Chondrocyte (in vitro differentiated cells): ENCODE data around the gene ZFYVE1. TPM values are rescaled to one million over a fixed set of nuclear protein-coding genes. Genes with fewer than 3 reads are reported as not detected.
"Not testable (repeated sequence)": the region's sequence is repeated elsewhere in the genome, so short reads cannot be mapped to it uniquely, and the experiment has no call there.

ENCODE experiments used
- DNase-seq: peaks from one replicate; pipeline ENCODE4 v3.0.0; 2021; ENCODE audit warnings: mixed read lengths, low spot score
- H3K27ac Mint-ChIP-seq: one replicate; pipeline ENCODE4 v1.8.0; 2021; ENCODE audit warnings: mild to moderate bottlenecking, moderate library complexity, mixed read lengths; ENCODE audit not compliant: unreplicated experiment
- H3K27me3 Mint-ChIP-seq: 2 replicates; pipeline ENCODE4 v1.8.0; 2021; ENCODE audit warnings: low read depth, mixed read lengths
- H3K36me3 Mint-ChIP-seq: 2 replicates; pipeline ENCODE4 v1.8.0; 2021; ENCODE audit warnings: low read depth, mixed read lengths
- H3K4me1 Mint-ChIP-seq: 2 replicates; pipeline ENCODE4 v1.8.0; 2021; ENCODE audit warnings: low read depth, mild to moderate bottlenecking, mixed read lengths
- H3K4me3 Mint-ChIP-seq: one replicate; pipeline ENCODE4 v1.8.0; 2021; ENCODE audit warnings: mild to moderate bottlenecking, moderate library complexity, mixed read lengths; ENCODE audit not compliant: unreplicated experiment
- H3K9me3 Mint-ChIP-seq: 2 replicates; pipeline ENCODE4 v1.8.0; 2021; ENCODE audit warnings: low read depth, mixed read lengths
- CTCF ChIP-seq: fragments of 200-600 bp; sonication (generic); IDR thresholded peaks from 2 replicates; pipeline ENCODE4 v1.5.0; 2021; ENCODE audit warnings: antibody characterized with exemption, mild to moderate bottlenecking, moderate library complexity
- total RNA-seq: library from RNA; stranded (reverse); gene quantifications from 3 replicates; pipeline ENCODE4 v1.2.1, GENCODE V29; 2021

Gene ZFYVE1
- total RNA-seq, 1 donor from 2014 or later = 26.4 TPM

GRCh38 chr14:73057944-73058223 is 31.0 kb upstream of the ZFYVE1 start:
- Mint-ChIP-seq H3K36me3 (no peaks in the 10 kb centered on the region), H3K4me3 (no peak overlapping the region), H3K4me1 (peaks cover 32% of the 10 kb centered on the region), H3K9me3 (no peaks in the 10 kb centered on the region), H3K27me3 (no peaks in the 10 kb centered on the region), H3K27ac (no peak overlapping the region)
- no peak for TF ChIP-seq CTCF
- no peak for DNase-seq

- DNase-seq = no peak
- no peaks in the 10 kb centered on the region for H3K27me3 Mint-ChIP-seq
- TF ChIP-seq CTCF = no peak
- H3K4me3 Mint-ChIP-seq = no peak overlapping the region
- H3K4me1 Mint-ChIP-seq = peaks cover 11% of the 10 kb centered on the region
- no peaks in the 10 kb centered on the region for H3K36me3 Mint-ChIP-seq
- H3K9me3 Mint-ChIP-seq = no peaks in the 10 kb centered on the region
- H3K27ac Mint-ChIP-seq = no peak overlapping the region
Observed at GRCh38 chr14:73055251-73055650, 28.3 kb upstream of the ZFYVE1 start.

- H3K27ac Mint-ChIP-seq = no peak overlapping the region
- no peak for DNase-seq
- H3K36me3 Mint-ChIP-seq = no peaks in the 10 kb centered on the region
- no peaks in the 10 kb centered on the region for H3K9me3 Mint-ChIP-seq
- no peak for TF ChIP-seq CTCF
- H3K4me3 Mint-ChIP-seq = no peak overlapping the region
- H3K4me1 Mint-ChIP-seq = no peaks in the 10 kb centered on the region
- no peaks in the 10 kb centered on the region for H3K27me3 Mint-ChIP-seq
Observed at GRCh38 chr14:73049428-73049827, 22.5 kb upstream of the ZFYVE1 start.

GRCh38 chr14:73047808-73048207 is 20.9 kb upstream of the ZFYVE1 start:
- no peaks in the 10 kb centered on the region for H3K4me1 Mint-ChIP-seq
- DNase-seq = no peak
- H3K27ac Mint-ChIP-seq = no peak overlapping the region
- no peak for TF ChIP-seq CTCF
- H3K27me3 Mint-ChIP-seq = no peaks in the 10 kb centered on the region
- no peaks in the 10 kb centered on the region for H3K36me3 Mint-ChIP-seq
- H3K4me3 Mint-ChIP-seq = no peak overlapping the region
- no peaks in the 10 kb centered on the region for H3K9me3 Mint-ChIP-seq

GRCh38 chr14:73036706-73037450 is 10.0 kb upstream of the ZFYVE1 start:
- not testable (repeated sequence) for H3K9me3 Mint-ChIP-seq, DNase-seq, H3K36me3 Mint-ChIP-seq, H3K4me3 Mint-ChIP-seq, H3K27ac Mint-ChIP-seq, H3K27me3 Mint-ChIP-seq, H3K4me1 Mint-ChIP-seq

- TF ChIP-seq CTCF = no peak
- Mint-ChIP-seq H3K27me3 (no peaks in the 10 kb centered on the region), H3K27ac (no peak overlapping the region), H3K4me3 (no peak overlapping the region), H3K36me3 (peaks cover 14% of the 10 kb centered on the region), H3K4me1 (peaks cover 36% of the 10 kb centered on the region), H3K9me3 (no peaks in the 10 kb centered on the region)
- no peak for DNase-seq
Observed at GRCh38 chr14:73027984-73028383, 1.1 kb upstream of the ZFYVE1 start.
